Astrocyte of the hippocampus (primary cell): ENCODE results near the gene AGBL3.
"Not testable (repeated sequence)": the region's sequence is repeated elsewhere in the genome, so short reads cannot be mapped to it uniquely, and the experiment has no call there.

Experiments
- DNase-seq: peaks from one replicate; pipeline ENCODE4 v3.0.0; 2011; ENCODE audit warnings: low read depth, low spot score

Gene AGBL3

DNA sequence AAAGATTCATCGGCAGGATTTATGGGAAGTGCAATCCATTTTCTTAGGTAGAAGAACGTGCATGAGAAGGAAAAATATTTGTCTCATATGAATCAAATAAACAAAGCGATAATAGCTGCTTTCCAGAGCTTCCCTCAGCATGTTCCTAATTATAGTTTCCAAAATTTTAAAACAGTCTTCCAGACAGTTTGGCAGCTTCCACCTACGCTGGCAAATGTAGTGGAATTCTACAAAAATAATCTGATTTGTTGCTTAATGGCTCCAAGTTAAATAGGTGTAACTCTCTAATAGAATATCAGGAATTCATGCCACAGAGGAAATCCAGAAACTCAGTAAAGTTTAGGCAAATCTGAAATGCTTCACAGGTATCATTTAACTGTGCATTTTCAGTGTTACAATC lies 23.3 kb upstream of the AGBL3 start:
- DNase-seq: no peak

DNA sequence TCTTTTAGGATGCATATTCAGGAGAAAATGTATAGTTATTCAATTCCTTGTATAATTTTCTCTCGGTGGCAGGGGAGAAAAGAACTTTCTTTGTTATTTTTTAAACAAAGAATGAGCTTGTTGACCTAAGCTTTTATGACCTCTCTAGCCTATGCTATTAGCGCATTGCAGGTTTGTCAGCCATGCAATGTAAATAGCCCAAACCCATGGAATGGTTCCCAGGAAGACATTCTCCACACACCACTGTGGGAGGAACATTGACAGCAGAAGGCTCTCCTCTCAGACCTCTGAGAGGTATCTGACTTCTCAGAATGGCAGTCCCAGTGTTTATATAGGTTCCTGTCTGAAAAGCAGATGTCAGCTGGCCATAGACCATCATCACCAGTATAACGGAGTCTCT lies 19.6 kb upstream of the AGBL3 start:
- no peak for DNase-seq

DNA sequence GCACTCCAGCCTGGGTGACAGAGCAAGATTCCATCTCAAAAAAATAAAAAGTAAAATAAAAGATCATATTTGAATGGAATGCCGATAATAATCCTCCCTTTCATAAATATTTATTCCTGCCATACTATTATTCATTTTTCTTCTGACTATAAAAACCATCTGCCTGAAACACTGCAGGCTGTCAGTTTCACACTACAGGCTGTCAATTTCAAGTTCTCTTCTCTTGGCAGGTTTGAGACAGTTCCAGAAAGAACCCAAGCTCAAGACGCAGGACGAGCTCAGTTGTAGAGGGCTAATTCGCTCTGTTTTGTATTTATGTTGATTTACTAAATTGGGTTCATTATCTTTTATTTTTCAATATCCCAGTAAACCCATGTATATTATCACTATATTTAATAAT lies 18.2 kb upstream of the AGBL3 start:
- DNase-seq: no peak

DNA sequence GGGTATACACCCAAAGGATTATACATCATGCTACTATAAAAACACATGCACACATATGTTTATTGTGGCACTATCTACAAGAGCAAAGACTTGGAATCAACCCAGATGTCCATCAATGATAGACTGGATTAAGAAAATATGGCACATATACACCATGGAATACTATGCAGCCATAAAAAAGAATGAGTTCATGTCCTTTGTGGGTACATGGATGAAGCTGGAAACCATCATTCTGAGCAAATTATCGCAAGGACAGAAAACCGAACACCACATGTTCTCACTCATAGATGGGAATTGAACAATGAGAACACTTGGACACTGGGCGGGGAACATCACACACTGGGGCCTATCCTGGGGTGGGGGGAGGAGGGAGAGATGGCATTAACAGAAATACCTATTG lies 4.7 kb upstream of the AGBL3 start:
- not testable (repeated sequence) for DNase-seq

DNA sequence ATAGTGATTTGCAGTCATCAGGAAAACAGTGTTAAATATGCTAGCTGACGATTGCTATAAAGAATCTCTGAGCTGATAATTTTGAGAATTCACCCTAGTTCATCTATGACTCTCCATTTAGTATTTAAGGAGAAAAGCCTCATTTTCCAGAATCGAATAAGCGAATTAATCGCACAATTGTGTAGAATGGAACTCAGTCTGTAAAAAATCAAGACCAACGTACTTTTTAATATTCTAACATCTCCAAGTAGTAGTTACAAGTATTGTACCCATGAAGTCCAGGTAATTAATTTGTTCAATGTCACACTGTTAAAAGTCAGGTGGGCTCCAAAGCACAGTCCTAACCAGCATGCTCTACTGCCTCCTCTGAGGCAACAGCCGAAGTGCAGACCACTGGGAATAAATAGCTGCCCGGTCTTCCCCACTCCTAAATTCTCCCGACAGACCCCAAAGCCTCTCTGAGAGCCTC lies 380 bp upstream of the AGBL3 start:
- DNase-seq: no peak

- DNase-seq: no peak
Observed at GRCh38 chr7:134988161-134988560, 1.9 kb downstream of the AGBL3 start.

DNA sequence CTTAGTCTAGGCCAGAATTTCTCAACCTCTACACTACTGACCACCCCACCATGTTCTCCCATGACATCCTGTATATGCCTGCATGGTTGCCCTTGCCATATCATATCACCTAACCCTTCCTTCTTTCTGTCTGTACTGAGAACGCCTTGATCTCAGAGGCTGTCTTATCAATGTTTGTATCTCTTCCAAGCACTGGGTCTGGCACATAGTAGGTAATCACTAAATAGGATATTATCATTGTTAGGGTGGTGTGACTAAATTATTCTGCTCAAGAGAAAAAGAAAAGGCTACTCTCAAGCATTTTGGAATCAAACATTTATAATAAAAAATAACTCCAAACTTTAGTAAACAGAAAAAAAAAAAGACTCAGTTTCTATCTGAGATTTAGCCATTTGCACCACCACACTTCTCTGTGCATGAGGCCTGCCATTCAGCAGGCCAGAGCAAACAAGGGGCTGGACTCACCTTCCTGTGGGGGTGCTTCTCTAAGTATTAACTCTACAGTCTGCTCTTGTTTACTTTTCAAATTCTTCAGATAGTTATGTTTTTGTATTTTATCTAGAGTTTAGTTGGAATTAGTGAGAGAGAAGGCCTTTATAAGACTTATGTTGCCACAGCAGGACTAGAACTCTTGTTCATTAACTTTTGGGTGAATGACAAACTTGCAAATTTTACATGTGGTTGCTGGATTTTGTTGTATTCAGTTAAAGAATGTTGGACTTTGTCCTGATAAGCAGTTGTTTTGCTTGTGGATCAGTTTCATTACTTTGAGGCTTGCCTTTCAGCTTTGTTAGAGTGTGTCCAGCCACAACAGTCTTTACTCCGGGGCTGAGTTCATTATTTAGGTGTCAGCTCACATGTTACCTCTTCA lies 5.4 kb downstream of the AGBL3 start:
- DNase-seq: peak; percentile 84

DNA sequence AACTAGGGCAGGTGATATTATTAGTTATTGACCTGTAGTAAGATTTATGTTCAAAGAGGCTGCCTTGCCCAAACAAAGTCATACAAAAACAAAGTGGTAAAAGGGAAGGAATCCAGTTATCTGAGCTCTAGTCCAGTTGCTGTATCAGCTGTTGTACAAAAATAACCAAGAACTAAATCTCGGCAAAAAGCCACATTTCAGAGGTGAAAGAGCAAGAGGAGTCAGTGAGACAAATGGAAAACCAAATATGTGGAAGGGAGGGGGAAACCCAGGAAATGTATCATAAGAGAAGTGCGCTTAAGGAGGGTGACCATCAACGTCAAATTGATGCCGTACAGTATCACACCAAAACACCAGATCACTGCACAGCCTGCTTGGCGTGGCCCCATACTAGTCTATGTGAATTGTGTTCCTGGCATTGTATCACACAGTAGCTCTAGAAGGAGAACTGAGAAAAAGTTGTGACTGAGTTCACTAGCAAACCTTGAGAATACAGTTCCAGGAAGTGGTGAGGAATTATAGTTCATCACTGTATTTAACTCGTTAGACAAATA lies 6.4 kb downstream of the AGBL3 start:
- DNase-seq: peak; percentile 46

GRCh38 chr7:134993877-134994456 lies 7.7 kb downstream of the AGBL3 start:
- DNase-seq: no peak

DNA sequence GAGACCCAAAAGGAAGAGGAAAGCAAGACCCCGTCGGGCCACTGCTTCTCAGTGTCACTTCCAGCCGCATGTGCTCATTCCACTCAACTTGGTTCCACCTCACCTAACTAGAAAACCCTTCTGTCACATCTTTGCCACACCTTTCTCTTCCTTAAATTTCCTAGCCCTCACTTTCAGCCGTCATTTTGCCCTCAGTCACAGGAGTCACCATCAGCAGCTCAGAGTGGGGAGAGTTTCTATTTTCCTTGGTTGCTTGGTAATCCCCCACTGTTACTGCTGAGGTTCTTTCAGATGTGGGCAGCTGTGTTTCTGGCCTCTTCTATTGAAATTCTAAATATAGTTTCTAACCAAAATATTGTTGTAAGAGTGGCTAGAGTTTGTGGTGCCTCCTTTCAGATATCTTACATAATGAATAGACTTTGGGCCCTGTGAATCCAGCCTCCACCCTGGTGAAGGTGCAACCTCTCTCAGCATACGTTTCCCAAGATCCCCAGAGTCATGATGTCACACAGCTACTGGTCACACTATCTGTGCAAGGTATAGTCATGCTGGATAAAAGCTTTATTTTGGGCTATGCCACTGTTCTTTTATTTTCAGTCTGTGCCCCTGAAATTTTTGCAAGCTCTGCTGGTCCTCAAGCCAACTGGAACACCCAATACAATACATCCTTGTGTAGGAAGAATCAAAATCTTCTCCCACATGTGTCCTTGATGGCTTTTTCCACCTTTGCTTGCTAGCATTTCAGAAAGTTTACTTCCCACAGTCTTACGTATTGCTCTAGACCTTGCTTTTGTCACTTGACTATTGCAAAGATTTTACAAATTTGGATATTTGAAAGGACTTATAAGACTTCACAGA lies 9.2 kb downstream of the AGBL3 start:
- DNase-seq: peak; percentile 36

- DNase-seq: peak; percentile 45
Observed at GRCh38 chr7:134996097-134996550, 9.8 kb downstream of the AGBL3 start.

DNA sequence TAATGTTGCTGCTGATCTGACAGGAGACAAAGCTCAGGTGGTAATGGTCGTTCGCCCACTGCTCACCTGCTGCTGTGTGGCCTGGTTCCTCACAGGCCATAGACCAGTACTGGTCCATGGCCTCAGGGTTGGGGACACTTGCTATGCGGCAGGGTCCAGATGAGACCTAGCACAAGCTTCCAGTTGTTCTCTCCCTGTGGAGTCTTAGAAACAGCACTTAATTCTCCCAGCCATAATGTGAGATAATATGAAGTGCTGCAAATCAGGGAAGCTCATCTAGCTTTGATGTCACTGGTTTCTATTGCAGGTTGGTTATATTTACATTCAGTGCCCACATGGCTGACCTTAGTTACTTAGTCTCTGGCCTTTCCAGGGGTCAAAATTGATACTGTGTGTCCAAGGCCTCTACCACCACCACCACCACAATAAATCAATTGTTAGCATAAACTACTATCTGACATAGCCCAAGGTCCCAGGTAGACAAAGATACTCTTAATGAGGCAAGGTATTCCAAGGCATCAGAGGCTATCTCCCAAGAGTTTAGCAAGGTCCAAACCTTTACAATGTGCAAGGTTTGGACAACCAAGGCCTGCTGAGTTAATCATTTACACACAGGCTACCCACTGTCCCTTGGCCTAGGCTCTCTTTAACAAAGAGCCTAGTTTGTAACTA lies 11.0 kb downstream of the AGBL3 start:
- no peak for DNase-seq

DNA sequence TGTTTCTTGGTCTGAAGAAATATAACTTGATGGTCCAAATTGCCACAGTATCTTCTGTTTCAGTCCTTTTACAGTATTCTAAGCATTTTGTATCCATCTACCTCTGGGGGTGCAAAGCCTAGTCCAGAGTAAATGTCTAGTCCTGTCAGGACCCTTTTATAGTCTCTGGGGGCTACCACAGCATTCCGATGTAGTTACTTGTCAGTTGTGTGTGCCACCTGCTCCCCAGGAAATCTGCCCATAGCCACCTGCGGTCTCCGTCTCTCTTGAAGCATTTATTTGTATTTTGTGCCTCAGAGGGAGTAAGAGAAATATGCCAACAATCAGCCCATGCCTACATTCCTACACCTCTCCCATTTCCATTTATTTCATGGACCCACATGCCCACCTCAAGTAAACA lies 12.8 kb downstream of the AGBL3 start:
- no peak for DNase-seq

DNA sequence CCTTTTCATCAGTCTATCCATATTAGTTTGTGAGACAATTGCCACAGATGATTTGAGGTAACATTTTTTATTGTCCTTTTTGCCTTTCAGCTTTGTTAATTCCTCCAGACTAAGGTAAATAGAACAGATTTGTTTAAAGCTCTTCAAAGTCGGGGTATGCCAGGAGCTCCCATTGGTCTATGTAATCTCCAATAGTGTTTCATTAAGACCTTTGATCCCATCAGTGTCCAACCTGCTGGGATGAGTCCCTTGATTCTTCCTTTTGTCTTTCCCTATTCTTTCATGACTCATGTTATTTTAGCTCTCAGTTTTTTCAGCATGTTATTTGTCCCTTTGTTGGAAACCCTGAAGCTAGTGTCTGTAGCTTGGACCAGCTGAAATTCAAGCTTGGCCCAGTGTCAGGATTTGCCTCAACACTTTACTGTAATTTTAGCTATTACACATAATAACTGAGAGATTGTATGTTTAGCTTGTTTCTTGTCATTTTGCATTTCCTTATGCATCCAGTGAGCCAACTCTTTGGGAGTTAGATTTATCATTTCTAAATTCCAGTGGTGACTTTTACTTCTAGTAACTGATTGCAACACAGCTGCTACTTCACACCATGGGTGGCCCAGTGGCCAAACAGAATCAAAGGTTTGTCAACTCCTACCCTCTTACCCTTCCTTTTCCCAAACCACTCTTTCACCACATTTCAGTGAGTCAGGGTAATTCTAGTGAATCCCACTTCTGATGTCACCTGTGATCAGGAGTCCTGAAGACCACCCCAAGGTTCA lies 15.3 kb downstream of the AGBL3 start:
- no peak for DNase-seq

- DNase-seq: no peak
Observed at GRCh38 chr7:135012229-135012628, 25.9 kb downstream of the AGBL3 start.

DNA sequence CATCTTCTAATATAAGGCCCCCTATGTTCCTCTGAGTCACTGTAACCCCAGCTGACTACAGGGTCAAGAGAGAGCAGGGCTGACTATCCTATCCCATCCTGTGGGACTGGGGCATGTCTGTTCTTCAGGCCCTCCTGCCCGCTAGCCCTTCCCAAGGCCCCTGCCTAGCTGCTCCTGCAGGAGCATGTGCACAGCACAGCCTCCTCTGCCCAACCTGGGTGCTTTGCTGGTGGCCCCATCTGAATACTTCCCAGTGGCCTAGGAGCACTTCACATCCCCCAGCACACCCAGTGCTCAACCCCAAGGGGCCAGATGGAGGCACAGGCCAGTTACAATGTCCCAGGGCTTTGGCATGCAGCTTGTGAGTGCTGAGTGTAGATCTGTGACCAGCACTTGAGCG lies 37.3 kb downstream of the AGBL3 start:
- no peak for DNase-seq

GRCh38 chr7:135035252-135035651 lies 48.9 kb downstream of the AGBL3 start:
- DNase-seq: no peak

- not testable (repeated sequence) for DNase-seq
Observed at GRCh38 chr7:135067017-135067416, 80.7 kb downstream of the AGBL3 start.

DNA sequence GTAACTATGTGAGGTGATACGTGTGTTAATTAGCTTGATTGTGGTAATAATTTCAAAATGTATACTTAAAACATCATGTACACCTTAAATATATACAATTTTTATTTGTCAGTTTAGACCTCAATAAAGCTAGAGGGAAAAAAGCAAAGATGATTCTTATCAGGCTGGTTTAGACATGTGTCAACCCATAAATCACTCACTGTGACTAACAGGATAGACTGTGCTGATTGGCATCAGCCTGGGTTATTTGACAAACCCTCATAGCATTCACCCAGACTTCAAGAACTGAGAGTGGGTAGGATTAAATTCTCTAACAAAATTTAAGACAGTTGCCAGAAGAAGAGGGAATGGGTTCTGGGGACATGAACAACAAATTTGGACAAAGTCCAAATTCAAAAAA lies 87.8 kb downstream of the AGBL3 start:
- DNase-seq: no peak

- DNase-seq: no peak
Observed at GRCh38 chr7:135074531-135074930, 88.2 kb downstream of the AGBL3 start.

DNA sequence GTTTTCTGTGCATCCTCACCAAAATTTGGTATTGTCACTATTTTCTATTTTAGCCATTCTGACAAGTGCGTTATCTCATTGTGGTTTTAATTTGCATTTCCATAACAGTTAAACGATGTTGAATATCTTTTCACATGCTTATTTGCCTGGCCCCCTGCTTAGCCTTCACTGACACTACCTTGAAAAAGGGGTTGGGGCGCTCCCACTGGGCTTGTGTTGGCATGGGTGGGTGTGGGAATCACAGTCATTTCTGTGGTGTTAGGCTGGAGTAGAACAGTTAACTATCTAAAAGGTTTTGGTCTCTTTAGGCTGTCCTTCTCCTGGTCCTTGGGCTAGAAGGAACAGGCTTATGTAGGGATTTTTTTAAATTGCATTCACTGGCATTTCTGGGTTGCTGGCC lies 89.4 kb downstream of the AGBL3 start:
- no peak for DNase-seq
